Measurements from ENCODE around the gene PCSK7.

The PCSK7 gene

GRCh38 chr11:117232092-117232878 is 412 bp upstream of the PCSK7 start, which contains the start of gene RNF214 (continued):
- no peak for TF ChIP-seq ZNF398 (tag by site-specific recombination; IDR thresholded peaks at IDR 0.05)
- TF ChIP-seq ZSCAN4 (tag by site-specific recombination; IDR thresholded peaks at IDR 0.05) = no peak
- no peak for TF ChIP-seq WT1 (tag by site-specific recombination; IDR thresholded peaks at IDR 0.05)
- TF ChIP-seq ZNF350 (tag by site-specific recombination; IDR thresholded peaks at IDR 0.05) = no peak
- TF ChIP-seq ZBTB6 (tag by site-specific recombination; IDR thresholded peaks at IDR 0.05) = no peak
- TF ChIP-seq ZXDB (tag by site-specific recombination; IDR thresholded peaks at IDR 0.05) = peak; percentile 69; the same call in 1 of the 2 replicates
- no peak for TF ChIP-seq ZBTB49 (tag by site-specific recombination; IDR thresholded peaks at IDR 0.05; ENCODE audit: low read depth)
- TF ChIP-seq ZNF580 (tag by site-specific recombination; IDR thresholded peaks at IDR 0.05) = no peak
- no peak for TF ChIP-seq FEZF1 (tag by site-specific recombination; IDR thresholded peaks at IDR 0.05)
- peak; percentile 53; the same call in 1 of the 2 replicates for TF ChIP-seq ZBTB8A (tag by site-specific recombination; IDR thresholded peaks at IDR 0.05)
- no peak for TF ChIP-seq ZBTB17 (tag by site-specific recombination; IDR thresholded peaks at IDR 0.05)
- no peak for TF ChIP-seq ZNF132 (tag by site-specific recombination; IDR thresholded peaks at IDR 0.05; ENCODE audit: borderline replicate concordance)
- no peak for TF ChIP-seq ZNF423 (tag by site-specific recombination; IDR thresholded peaks at IDR 0.05)
- TF ChIP-seq ZNF629 (tag by site-specific recombination; IDR thresholded peaks at IDR 0.05) = 0 out of 2 replicates have a peak, but pooled peaks have one; percentile 18
- no peak for TF ChIP-seq ZNF555 (tag by site-specific recombination; conservative IDR thresholded peaks at IDR 0.05)
- TF ChIP-seq ZNF558 (tag by site-specific recombination; IDR thresholded peaks at IDR 0.05) = no peak
- no peak for TF ChIP-seq ZNF19 (tag by site-specific recombination; IDR thresholded peaks at IDR 0.05; ENCODE audit: low read depth)
- no peak for TF ChIP-seq ZSCAN30 (tag by site-specific recombination; IDR thresholded peaks at IDR 0.05)
- TF ChIP-seq HOXA7 (CRISPR knock-in tag; IDR thresholded peaks at IDR 0.05; ENCODE audit: borderline replicate concordance) = no peak
- no peak for TF ChIP-seq ZNF280D (tag by site-specific recombination; IDR thresholded peaks at IDR 0.05)
- no peak for TF ChIP-seq SP7 (tag by site-specific recombination; IDR thresholded peaks at IDR 0.05)
- TF ChIP-seq SALL2 (tag by site-specific recombination; IDR thresholded peaks at IDR 0.05; ENCODE audit: borderline replicate concordance) = no peak
- TF ChIP-seq TRIM28 (IDR thresholded peaks at IDR 0.05; ENCODE audit: borderline replicate concordance, low read length) = no peak
- no peak for TF ChIP-seq KLF1 (tag by site-specific recombination; IDR thresholded peaks at IDR 0.05)
- no peak for TF ChIP-seq ZNF621 (tag by site-specific recombination; IDR thresholded peaks at IDR 0.05)
- TF ChIP-seq ZNF404 (tag by site-specific recombination; IDR thresholded peaks at IDR 0.05) = no peak
- TF ChIP-seq ZNF391 (tag by site-specific recombination; IDR thresholded peaks at IDR 0.05; ENCODE audit: borderline replicate concordance, low read depth) = no peak
- TF ChIP-seq ZNF776 (tag by site-specific recombination; IDR thresholded peaks at IDR 0.05; ENCODE audit: borderline replicate concordance) = no peak
- no peak for TF ChIP-seq ZNF366 (tag by site-specific recombination; conservative IDR thresholded peaks at IDR 0.05)

Data from HEK293 (cell line).